ENCODE data around the gene AQP5.

Gene AQP5

DNA sequence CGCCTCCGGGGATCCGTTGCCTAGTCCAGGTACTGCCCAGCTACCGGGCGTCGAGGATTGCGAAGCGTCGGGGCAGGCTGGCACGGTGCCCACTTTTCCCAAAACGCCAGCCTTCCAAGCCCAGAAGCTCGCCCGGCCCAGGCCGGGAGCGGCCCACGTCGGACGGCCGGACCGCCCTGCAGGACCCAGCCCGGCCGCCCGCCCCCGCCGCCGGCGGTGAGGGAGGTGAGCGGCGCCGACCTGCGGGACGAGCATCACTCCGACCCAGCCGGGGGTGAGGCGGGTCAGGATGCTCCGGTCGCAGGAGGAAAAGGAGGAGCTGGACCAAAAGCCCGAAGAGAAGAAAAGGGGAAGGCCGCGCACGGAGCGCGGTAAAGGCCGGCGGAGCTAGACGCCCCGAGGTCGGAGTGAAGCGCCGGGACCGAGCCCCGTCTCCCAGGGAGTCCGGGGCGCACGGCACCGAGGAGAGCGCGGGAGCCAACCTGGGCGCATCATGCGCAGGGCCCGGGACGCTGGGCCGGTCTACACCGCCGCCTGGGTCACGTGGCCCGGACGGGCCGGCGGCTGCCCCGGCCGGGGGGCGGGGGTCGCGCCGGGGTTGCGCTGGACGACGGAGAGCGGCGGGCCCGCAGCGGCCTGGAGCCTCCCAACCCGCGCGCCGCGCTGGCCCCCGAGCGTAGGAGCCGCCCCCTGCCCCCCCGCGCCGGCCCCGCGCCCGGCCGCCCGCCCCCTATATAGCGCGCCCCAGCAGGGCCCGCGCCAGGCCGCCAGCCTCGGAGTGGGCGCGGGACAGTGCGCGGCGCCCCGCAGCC, at the start of gene AQP5:
AQP5 (plus strand) TSS at position 762 of the 812 bp plus-strand sequence. CDS start 146 bp downstream, outside the sequence.
- H3K4me3 ChIP-seq (ENCODE audit: low read depth, low read length): no peak within 1 kb of the TSS; the same call in 1 of the 2 replicates
- TF ChIP-seq, protein P1, sequence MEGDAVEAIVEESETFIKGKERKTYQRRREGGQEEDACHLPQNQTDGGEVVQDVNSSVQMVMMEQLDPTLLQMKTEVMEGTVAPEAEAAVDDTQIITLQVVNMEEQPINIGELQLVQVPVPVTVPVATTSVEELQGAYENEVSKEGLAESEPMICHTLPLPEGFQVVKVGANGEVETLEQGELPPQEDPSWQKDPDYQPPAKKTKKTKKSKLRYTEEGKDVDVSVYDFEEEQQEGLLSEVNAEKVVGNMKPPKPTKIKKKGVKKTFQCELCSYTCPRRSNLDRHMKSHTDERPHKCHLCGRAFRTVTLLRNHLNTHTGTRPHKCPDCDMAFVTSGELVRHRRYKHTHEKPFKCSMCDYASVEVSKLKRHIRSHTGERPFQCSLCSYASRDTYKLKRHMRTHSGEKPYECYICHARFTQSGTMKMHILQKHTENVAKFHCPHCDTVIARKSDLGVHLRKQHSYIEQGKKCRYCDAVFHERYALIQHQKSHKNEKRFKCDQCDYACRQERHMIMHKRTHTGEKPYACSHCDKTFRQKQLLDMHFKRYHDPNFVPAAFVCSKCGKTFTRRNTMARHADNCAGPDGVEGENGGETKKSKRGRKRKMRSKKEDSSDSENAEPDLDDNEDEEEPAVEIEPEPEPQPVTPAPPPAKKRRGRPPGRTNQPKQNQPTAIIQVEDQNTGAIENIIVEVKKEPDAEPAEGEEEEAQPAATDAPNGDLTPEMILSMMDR (IDR thresholded peaks at IDR 0.05; ENCODE audit: low read depth, low read length): no peak

DNA sequence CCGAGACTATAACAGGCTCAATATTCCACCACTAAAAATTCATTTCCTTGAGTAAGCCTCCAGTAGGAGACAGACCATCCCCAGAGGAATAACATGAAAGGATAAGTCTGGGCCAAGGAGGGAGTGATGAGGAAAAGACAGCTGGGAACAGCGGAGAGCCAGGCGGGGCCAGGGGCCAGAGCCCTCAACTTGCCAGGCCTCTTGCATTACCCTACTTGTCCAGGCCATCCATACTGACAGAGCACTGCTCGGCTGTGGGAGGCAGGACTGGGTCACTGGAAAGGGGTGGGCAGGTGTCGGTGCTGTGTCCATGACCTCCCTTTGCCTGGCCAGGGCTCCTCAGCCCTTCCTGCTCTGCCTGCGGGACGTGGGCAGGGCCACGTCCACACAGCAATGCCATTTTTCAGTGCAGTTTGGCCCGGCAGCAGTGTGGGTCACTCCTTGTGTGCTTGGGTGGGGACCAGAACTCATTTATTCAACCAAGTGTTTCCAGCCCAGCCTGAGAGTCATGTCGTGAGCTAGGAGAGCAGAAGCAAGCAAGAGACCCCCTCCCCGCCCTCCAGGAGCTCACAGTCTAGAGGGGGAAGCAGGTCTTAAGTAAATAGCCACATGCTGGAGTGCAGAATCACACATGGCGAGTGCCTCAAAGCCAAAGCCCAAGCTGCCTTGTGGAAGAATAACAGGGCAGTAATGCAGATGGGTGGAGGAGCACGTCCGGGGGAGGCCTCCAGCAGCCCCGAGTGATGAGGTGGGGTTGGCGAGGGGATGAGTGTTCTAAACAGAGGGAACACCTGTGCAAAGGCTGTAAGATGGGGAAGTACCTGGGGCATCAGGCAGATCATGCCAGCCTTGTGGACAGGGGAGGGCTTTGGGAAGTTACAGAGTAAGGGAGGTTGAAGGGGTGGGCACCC, 49.1 kb upstream of the AQP5 start:
- TF ChIP-seq, protein P1 (IDR thresholded peaks at IDR 0.05; ENCODE audit: low read depth, low read length): no peak

DNA sequence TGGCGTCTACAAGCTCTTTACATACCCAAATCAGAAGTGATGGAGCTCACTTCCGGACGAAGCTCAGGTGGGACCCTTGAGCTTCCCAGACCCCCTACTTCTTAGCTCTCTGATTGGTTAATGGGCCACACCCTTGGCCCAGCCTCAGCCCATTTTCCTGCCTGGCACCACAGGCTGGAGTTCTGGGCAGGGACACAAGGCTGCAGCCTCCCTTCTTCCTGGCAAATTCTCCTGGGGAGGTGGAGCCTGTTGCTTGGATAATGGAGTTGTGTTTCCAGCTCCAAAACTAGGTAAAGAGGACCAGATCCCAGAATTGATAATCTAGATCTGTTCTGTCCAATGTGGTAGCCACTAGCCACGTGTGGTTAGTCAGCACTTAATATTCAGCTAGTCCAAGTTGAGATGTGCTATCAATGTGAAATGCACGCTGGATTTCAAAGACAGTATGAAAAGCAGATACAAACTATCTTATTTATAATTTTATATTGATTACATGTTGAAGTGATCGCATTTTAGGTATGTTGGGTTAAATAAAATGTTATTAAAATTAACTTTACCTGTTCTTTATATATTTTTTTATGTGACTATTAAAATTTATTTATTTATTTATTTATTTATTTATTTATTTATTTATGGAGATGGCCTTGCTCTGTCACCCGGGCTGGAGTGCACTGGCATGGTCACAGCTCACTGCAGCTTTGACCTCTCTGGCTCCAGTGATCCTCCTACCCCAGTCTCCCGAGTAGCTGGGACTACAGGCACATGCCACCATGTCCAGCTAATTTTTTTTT, 45.3 kb upstream of the AQP5 start:
- TF ChIP-seq, protein P1 (IDR thresholded peaks at IDR 0.05; ENCODE audit: low read depth, low read length): no peak
- no peak overlapping the region for H3K4me3 ChIP-seq (ENCODE audit: low read depth, low read length)

More for the DNA sequence above, 49.1 kb upstream of the AQP5 start:
- H3K4me3 ChIP-seq (ENCODE audit: low read depth, low read length): no peak overlapping the region

DNA sequence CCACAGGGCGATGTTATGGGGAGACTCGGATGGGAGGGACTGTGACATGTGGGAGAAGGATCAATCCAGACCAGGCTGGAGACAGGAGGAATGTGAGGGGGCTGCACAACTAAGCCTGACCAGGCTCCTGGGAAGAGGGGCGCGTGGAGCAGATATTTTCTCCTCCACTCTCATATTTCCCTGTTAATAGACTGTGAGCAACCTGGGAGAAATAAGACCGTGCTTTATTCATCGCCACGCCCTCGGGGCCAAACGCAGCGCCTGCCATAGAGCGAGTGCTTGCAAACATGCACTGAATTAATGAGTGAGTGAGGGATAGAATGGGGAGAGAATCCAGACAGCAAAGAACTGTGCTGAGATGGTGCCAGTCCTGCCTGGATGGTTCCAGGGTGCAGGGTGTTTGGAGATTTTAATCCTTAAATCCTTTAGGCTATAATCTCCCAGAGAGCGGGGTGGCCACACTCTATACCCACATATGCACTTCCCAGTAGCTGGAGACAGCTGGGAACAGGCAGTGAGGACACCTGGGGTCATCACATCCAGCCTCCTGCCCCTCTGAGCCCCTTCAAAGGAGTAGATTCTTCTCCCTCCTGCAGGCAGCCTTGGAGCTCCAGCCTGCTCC, 44.4 kb upstream of the AQP5 start:
- TF ChIP-seq, protein P1 (IDR thresholded peaks at IDR 0.05; ENCODE audit: low read depth, low read length): no peak
- no peak overlapping the region for H3K4me3 ChIP-seq (ENCODE audit: low read depth, low read length)

DNA sequence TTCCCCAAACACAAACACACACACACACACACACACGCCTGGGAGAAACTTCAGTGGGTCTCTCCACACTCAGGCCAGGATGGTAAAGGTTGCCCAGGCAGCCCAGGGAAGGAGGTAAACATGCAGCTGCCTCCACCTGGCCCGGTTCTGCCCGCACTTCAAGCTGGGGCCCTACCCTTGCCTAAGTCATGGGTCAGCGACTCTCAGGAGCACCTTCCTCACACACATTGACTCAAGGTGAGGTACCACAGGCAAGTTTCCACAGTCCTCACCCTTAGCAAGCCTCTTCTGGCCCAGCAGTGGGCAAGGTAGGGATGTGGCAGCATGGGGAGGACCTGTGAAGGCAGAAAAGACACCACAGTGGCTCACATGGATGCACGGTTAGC, 43.9 kb upstream of the AQP5 start:
- TF ChIP-seq, protein P1 (IDR thresholded peaks at IDR 0.05; ENCODE audit: low read depth, low read length): no peak
- no peak overlapping the region for H3K4me3 ChIP-seq (ENCODE audit: low read depth, low read length)

DNA sequence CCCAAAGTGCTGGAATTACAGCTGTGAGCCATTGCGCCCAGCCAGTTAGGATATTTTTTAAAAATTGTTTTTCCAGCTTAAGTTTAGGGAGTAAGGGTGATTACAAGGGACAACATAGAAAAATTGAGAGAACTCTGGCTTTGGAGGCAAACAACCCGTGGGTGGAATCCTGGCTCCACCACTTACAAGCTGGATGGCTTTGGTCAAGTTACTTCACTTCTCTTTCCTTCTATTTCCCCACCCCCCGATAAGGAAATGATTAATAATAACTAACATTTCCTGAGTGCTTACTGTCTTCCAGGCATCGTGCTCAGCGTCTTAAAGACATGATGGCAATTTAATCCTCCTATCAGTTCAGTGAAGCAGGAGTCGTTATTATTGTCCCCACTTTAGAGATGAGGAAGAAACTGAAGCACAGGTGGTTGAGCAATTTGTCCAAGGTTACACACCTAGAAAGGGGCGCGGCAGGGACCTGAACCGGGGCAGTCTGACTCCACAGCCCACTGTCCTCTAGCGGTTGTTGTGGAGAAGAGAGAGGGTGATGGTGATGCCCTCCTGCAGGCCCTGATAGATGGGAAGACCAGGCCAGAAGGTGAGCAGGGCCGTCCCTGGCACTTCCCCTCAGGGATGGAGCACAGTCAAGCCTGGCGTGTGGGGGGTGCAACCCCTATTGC, 41.3 kb upstream of the AQP5 start:
- no peak overlapping the region for H3K4me3 ChIP-seq (ENCODE audit: low read depth, low read length)
- TF ChIP-seq, protein P1 (IDR thresholded peaks at IDR 0.05; ENCODE audit: low read depth, low read length): no peak
